LNCaP clone FGC (cell line): ENCODE data around the gene LRRTM4.
"Not testable (repeated sequence)": the region's sequence is repeated elsewhere in the genome, so short reads cannot be mapped to it uniquely, and the experiment has no call there.

Source experiments
- DNase-seq: peaks from one replicate; pipeline ENCODE4 v3.0.0-alpha.2; 2011; ENCODE audit warnings: low read depth
- H3K4me3 ChIP-seq: 2 replicates; pipeline ENCODE4 v1.5.1; 2011; ENCODE audit warnings: mild to moderate bottlenecking, low read depth, low read length, control low read depth
- CTCF ChIP-seq: IDR thresholded peaks from 2 replicates; pipeline ENCODE4 v1.5.1; 2012; ENCODE audit warnings: mild to moderate bottlenecking; ENCODE audit not compliant: control insufficient read depth, insufficient read depth; ENCODE audit errors: extremely low read depth

Gene LRRTM4

GRCh38 chr2:77169426-77169825 lies 352.8 kb downstream of the LRRTM4 start:
- TF ChIP-seq CTCF, result no peak
- DNase-seq, result no peak

GRCh38 chr2:77164021-77164420 lies 358.2 kb downstream of the LRRTM4 start:
- H3K4me3 ChIP-seq, DNase-seq: not testable (repeated sequence)

More at GRCh38 chr2:77169426-77169825, 352.8 kb downstream of the LRRTM4 start:
- no peak overlapping the region for H3K4me3 ChIP-seq

- no peak for DNase-seq
- no peak for TF ChIP-seq CTCF
- no peak overlapping the region for H3K4me3 ChIP-seq
These were observed 361.2 kb downstream of the LRRTM4 start for GRCh38 chr2:77161009-77161408.

GRCh38 chr2:77156599-77156998 lies 365.6 kb downstream of the LRRTM4 start:
- TF ChIP-seq CTCF, result no peak
- DNase-seq, result no peak

GRCh38 chr2:77155511-77155910 lies 366.7 kb downstream of the LRRTM4 start:
- no peak for DNase-seq
- no peak for TF ChIP-seq CTCF
- no peak overlapping the region for H3K4me3 ChIP-seq

More at GRCh38 chr2:77156599-77156998, 365.6 kb downstream of the LRRTM4 start:
- no peak overlapping the region for H3K4me3 ChIP-seq

- no peak for TF ChIP-seq CTCF
- no peak overlapping the region for H3K4me3 ChIP-seq
- DNase-seq, result no peak
These were observed 372.6 kb downstream of the LRRTM4 start for GRCh38 chr2:77149565-77149964.

GRCh38 chr2:77147153-77147552 lies 375.0 kb downstream of the LRRTM4 start:
- DNase-seq, result no peak
- no peak for TF ChIP-seq CTCF
- no peak overlapping the region for H3K4me3 ChIP-seq

GRCh38 chr2:77144772-77145171 lies 377.4 kb downstream of the LRRTM4 start:
- no peak for TF ChIP-seq CTCF
- no peak for DNase-seq
- no peak overlapping the region for H3K4me3 ChIP-seq
